Mesothelial cell of epicardium (in vitro differentiated cells): ENCODE data around the gene DMBX1. TPM values are rescaled to one million over a fixed set of nuclear protein-coding genes. Genes with fewer than 3 reads are reported as not detected.

Source experiments
- DNase-seq, 2 experiments: peaks; one replicate each; pipeline ENCODE4 v3.0.0; 2021; ENCODE audit warnings: low spot score in 2 of 2; ENCODE audit not compliant: unreplicated experiment in 2 of 2
- H3K27ac Mint-ChIP-seq: 2 replicates; pipeline ENCODE4 v1.8.0; 2021; ENCODE audit warnings: mixed read lengths
- H3K27me3 Mint-ChIP-seq: 2 replicates; pipeline ENCODE4 v1.8.0; 2021; ENCODE audit warnings: low read depth, mixed read lengths
- H3K36me3 Mint-ChIP-seq: 2 replicates; pipeline ENCODE4 v1.8.0; 2021; ENCODE audit warnings: mixed read lengths
- H3K4me1 Mint-ChIP-seq: 2 replicates; pipeline ENCODE4 v1.8.0; 2021; ENCODE audit warnings: mixed read lengths
- H3K4me3 Mint-ChIP-seq: 2 replicates; pipeline ENCODE4 v1.8.0; 2021; ENCODE audit warnings: mild to moderate bottlenecking, moderate library complexity, mixed read lengths
- H3K9me3 Mint-ChIP-seq: 2 replicates; pipeline ENCODE4 v1.8.0; 2021; ENCODE audit warnings: mixed read lengths
- total RNA-seq: library from RNA; stranded (reverse); gene quantifications from 3 replicates; pipeline ENCODE4 v1.2.1, GENCODE V29; 2021
- TF ChIP-seq, protein P1 (sequence below): fragments of 200-600 bp; sonication (generic); IDR thresholded peaks from one replicate; pipeline ENCODE4 v1.5.0; 2021; ENCODE audit warnings: antibody characterized with exemption; ENCODE audit not compliant: unreplicated experiment

DMBX1 gene
- total RNA-seq, 1 donor from 2014 or later: not detected

DNA sequence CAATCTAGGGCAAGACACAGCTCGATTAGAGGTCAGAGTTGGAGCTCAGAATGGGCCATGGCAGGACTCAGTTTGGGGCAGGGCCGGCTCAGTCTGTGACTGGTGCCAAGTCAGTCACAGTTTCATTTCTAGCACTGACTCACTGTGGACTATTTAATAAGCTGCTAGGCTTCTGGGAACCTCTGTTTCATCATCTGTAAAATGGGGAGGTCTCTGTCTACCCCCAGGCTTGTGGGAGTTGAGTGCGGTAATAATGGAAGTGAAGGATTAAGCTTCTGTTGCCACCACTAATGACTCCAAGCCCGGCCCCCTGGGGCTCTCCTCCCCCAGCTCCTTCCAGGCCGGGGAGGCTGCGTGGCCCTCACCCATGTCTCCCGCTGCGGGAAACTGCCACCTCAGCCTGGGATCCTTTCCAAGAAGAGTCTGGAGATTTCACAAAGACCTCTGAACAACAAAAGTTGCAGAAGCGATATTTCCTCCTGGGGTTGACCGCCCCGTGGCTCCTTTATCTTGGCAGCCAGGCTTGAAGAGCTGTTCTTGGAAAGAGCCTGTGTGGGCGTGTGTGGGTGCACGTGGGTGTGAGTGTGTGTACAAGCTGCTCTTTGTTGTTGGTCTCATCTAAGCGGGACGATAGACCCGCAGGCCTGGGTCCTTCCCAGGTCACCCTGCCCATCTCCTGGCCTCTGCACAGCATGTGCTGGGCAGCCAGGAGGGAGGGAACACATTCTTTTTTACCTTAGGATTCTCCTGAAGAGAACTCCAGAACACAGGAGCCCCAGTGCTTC, 32.7 kb downstream of the DMBX1 start:
- DNase-seq: no peak
- Mint-ChIP-seq H3K36me3 (no peaks in the 10 kb centered on the region), H3K4me3 (no peak overlapping the region), H3K27me3 (peaks cover 56% of the 10 kb centered on the region), H3K4me1 (peaks cover 53% of the 10 kb centered on the region), H3K27ac (peak overlapping the region; percentile 59), H3K9me3 (no peaks in the 10 kb centered on the region)
- TF ChIP-seq, protein P1, sequence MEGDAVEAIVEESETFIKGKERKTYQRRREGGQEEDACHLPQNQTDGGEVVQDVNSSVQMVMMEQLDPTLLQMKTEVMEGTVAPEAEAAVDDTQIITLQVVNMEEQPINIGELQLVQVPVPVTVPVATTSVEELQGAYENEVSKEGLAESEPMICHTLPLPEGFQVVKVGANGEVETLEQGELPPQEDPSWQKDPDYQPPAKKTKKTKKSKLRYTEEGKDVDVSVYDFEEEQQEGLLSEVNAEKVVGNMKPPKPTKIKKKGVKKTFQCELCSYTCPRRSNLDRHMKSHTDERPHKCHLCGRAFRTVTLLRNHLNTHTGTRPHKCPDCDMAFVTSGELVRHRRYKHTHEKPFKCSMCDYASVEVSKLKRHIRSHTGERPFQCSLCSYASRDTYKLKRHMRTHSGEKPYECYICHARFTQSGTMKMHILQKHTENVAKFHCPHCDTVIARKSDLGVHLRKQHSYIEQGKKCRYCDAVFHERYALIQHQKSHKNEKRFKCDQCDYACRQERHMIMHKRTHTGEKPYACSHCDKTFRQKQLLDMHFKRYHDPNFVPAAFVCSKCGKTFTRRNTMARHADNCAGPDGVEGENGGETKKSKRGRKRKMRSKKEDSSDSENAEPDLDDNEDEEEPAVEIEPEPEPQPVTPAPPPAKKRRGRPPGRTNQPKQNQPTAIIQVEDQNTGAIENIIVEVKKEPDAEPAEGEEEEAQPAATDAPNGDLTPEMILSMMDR: no peak

DNA sequence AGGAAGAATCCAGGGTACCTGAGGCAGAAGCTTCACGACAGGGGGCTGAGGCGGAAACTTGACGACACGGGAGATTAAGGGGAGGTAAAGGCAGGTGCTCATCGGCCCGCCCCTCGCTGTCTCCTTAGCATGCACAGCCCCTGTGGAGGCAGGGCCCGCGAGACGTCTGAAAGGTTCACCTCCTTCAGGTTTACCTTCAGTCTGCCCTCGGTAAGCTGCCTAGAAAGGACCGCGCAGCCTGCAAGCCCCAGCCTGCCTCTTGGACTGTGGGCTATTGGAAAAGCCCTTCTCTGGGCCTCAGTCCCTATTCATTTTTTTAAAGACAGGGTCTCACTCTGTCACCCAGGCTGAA, 33.3 kb downstream of the DMBX1 start:
- no peaks in the 10 kb centered on the region for H3K9me3 Mint-ChIP-seq
- H3K4me3 Mint-ChIP-seq: no peak overlapping the region
- DNase-seq: no peak
- H3K27ac Mint-ChIP-seq: no peak overlapping the region
- no peaks in the 10 kb centered on the region for H3K36me3 Mint-ChIP-seq
- peaks cover 59% of the 10 kb centered on the region for H3K27me3 Mint-ChIP-seq
- peaks cover 49% of the 10 kb centered on the region for H3K4me1 Mint-ChIP-seq
- TF ChIP-seq, protein P1: no peak

DNA sequence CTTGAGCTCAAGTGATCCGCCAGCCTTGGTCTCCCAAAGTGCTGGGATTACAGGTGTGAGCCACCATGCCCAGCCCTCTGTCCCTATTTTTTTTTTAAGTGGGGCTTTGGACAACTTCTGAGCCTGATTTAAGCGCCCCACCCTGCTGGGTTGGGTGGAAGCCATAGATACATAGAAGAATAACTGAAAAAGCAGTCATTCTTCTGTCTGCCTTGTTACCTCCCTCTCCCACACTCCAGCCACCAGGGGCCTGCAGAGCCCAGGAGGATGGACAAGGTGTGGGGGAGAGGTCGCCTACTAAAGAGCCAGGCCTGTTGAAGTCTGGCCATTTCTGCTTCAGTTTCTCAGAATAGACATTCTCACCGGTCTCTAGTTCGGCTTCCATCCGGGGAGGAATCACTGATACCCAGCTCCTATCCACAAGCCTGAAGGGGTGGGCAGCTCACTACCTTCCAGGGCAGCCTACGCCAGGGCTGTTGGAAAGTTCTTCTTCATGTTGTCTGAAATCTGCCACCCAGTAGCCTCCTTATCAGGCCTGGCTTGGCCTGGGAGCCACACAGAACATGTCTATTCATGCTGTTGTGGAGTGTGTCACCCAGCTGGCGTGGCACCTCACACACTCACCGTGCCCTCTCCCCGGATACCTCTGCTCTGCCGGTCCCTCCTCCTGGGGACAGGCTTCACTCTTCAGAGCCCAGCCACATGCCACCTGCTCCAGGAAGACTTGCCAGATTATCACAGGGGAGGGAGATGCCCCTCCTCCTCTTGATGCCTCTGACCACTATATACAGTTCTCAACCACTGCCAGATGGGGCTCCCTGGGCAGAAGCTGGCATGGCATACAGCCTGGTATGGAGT, 34.1 kb downstream of the DMBX1 start:
- Mint-ChIP-seq H3K27ac (no peak overlapping the region), H3K27me3 (peaks cover 60% of the 10 kb centered on the region), H3K36me3 (no peaks in the 10 kb centered on the region), H3K4me1 (peaks cover 43% of the 10 kb centered on the region), H3K9me3 (no peaks in the 10 kb centered on the region), H3K4me3 (no peak overlapping the region)
- no peak for DNase-seq
- TF ChIP-seq, protein P1: no peak

DNA sequence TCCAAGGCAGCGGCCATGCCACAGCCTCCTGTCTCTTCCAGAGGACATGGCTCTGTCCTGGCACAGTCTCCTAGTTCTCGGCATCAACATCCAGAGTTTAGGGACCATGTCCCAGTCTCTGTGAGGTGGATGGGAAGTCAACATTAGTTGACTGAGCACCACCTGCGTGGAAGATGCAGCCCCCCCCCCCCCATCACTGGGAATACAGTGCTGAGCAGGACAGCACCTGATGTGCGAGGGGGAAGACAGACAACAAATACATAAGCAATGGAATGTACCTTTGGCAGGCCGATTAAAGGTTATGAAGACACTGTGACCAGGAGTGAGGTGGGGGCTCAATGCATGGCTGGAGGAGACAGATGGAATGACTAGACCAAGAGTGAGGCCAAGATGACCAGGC, 35.2 kb downstream of the DMBX1 start:
- TF ChIP-seq, protein P1: no peak
- Mint-ChIP-seq H3K27ac (no peak overlapping the region), H3K27me3 (peaks cover 70% of the 10 kb centered on the region), H3K4me3 (no peak overlapping the region), H3K36me3 (no peaks in the 10 kb centered on the region), H3K4me1 (peaks cover 38% of the 10 kb centered on the region), H3K9me3 (no peaks in the 10 kb centered on the region)
- no peak for DNase-seq

DNA sequence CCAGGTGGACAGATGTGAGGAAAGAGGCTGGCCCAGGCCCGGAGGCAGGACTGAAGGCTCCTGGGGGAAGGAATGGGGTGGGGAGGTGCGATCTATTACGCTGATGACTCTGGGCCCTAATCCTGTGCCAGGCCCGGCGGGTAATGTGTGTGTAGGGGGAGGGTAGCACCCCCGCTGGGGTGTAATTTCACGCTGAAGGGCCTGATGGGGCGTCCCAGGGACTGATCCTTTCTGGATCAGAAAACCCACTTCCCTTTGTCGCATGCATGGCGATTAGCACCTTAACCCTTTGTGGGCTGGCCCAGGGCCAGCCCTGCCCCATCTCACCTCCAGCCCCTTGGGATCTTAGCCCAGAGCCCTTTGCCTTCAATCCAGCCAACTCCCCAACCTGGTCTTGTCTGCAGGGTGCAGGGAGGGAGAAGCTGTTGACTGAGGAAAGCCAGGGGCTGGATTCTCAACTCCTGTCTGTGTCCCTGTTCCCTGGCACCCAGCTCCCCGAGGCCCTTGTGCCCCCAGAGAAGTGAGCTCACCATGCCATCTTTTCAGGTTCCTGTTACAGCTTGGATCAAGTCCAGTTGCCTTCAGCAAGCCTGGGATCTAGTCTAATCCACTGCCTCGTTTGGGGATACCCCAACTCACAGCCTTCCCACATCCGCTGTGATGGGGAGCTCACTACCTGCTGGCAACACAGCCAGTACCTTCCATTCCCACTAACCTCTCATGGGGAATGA, 35.8 kb downstream of the DMBX1 start:
- no peaks in the 10 kb centered on the region for H3K9me3 Mint-ChIP-seq
- H3K4me3 Mint-ChIP-seq: no peak overlapping the region
- H3K4me1 Mint-ChIP-seq: peaks cover 33% of the 10 kb centered on the region
- TF ChIP-seq, protein P1: no peak
- H3K36me3 Mint-ChIP-seq: no peaks in the 10 kb centered on the region
- no peak overlapping the region for H3K27ac Mint-ChIP-seq
- no peak for DNase-seq
- H3K27me3 Mint-ChIP-seq: peaks cover 72% of the 10 kb centered on the region
